GM23338 (cell line): Measurements from ENCODE around the gene LCLAT1. TPM values are rescaled to one million over a fixed set of nuclear protein-coding genes. Genes with fewer than 3 reads are reported as not detected.

Experiments used
- ATAC-seq: fragments of 200-7000 bp; cut with Tn5 transposase; 3 replicates; pipeline ENCODE4 v1.9.1; 2020
- DNase-seq: peaks from one replicate; pipeline ENCODE4 v3.0.0-alpha.2; 2015; ENCODE audit warnings: low spot score
- H2AFZ ChIP-seq: fragments of 200-600 bp; sonication (generic); 2 replicates; pipeline ENCODE4 v1.8.0; 2016; ENCODE audit warnings: antibody characterized with exemption, mild to moderate bottlenecking, moderate library complexity
- H3F3A ChIP-seq: fragments of 200-600 bp; sonication (generic); replicated peaks from 2 replicates; pipeline ENCODE4 v1.8.0; 2017; ENCODE audit warnings: antibody characterized with exemption, mixed run types, low read depth
- H3K27ac ChIP-seq: fragments of 200-600 bp; sonication (generic); 2 replicates; pipeline ENCODE4 v1.6.1; 2016; ENCODE audit warnings: low read depth
- H3K27me3 ChIP-seq: fragments of 200-600 bp; sonication (generic); 2 replicates; pipeline ENCODE4 v1.8.0; 2016; ENCODE audit warnings: mild to moderate bottlenecking, mixed run types, moderate library complexity; ENCODE audit not compliant: insufficient read depth
- H3K36me3 ChIP-seq: fragments of 200-600 bp; sonication (generic); 2 replicates; pipeline ENCODE4 v1.8.0; 2016; ENCODE audit warnings: mild to moderate bottlenecking; ENCODE audit not compliant: insufficient read depth
- H3K4me1 ChIP-seq: fragments of 200-600 bp; sonication (generic); 2 replicates; pipeline ENCODE4 v1.8.0; 2016; ENCODE audit warnings: mild to moderate bottlenecking, moderate library complexity; ENCODE audit not compliant: insufficient read depth
- H3K4me2 ChIP-seq: fragments of 200-600 bp; sonication (generic); 2 replicates; pipeline ENCODE4 v1.7.1; 2017; ENCODE audit warnings: mixed run types
- H3K4me3 ChIP-seq: fragments of 200-600 bp; sonication (generic); 2 replicates; pipeline ENCODE4 v1.6.1; 2016; ENCODE audit warnings: mixed run types
- H3K79me2 ChIP-seq: fragments of 200-600 bp; sonication (generic); replicated peaks from 2 replicates; pipeline ENCODE4 v1.8.0; 2017; ENCODE audit warnings: mild to moderate bottlenecking; ENCODE audit not compliant: insufficient read depth
- H3K9me2 ChIP-seq: fragments of 200-600 bp; sonication (generic); 2 replicates; pipeline ENCODE4 v1.8.0; 2017; ENCODE audit not compliant: insufficient read depth
- H4K20me1 ChIP-seq: fragments of 200-600 bp; sonication (generic); replicated peaks from 2 replicates; pipeline ENCODE4 v1.8.0; 2017; ENCODE audit warnings: mild to moderate bottlenecking; ENCODE audit not compliant: insufficient read depth
- H3K27ac Mint-ChIP-seq: 2 replicates; pipeline ENCODE4 v1.8.0; 2020; ENCODE audit warnings: inconsistent platforms, mild to moderate bottlenecking, moderate library complexity, mixed read lengths
- H3K27me3 Mint-ChIP-seq: 3 replicates; pipeline ENCODE4 v1.8.0; 2022; ENCODE audit warnings: low read depth, mild to moderate bottlenecking, moderate library complexity, mixed read lengths, inconsistent platforms; ENCODE audit not compliant: insufficient read depth, poor library complexity
- H3K36me3 Mint-ChIP-seq: 3 replicates; pipeline ENCODE4 v1.8.0; 2021; ENCODE audit warnings: low read depth, mild to moderate bottlenecking, inconsistent platforms, moderate library complexity, mixed read lengths
- H3K4me1 Mint-ChIP-seq: 3 replicates; pipeline ENCODE4 v1.8.0; 2020; ENCODE audit warnings: mild to moderate bottlenecking, inconsistent platforms, mixed read lengths
- H3K4me3 Mint-ChIP-seq: 3 replicates; pipeline ENCODE4 v1.8.0; 2021; ENCODE audit warnings: moderate library complexity, mild to moderate bottlenecking, inconsistent platforms, mixed read lengths
- H3K9me3 Mint-ChIP-seq: 3 replicates; pipeline ENCODE4 v1.8.0; 2020; ENCODE audit warnings: moderate library complexity, mild to moderate bottlenecking, inconsistent platforms, mixed read lengths
- CREB1 ChIP-seq: fragments of 250-450 bp; sonication (Bioruptor Pico); IDR thresholded peaks from 2 replicates; pipeline ENCODE4 v1.5.0; 2020; ENCODE audit warnings: low read depth, mild to moderate bottlenecking, moderate library complexity
- EZH2phosphoT487 ChIP-seq: fragments of 200-600 bp; sonication (generic); IDR thresholded peaks from one replicate; pipeline ENCODE4 v1.8.1; 2018; ENCODE audit warnings: antibody characterized with exemption; ENCODE audit not compliant: unreplicated experiment
- JUNB ChIP-seq: IDR thresholded peaks from one replicate; pipeline ENCODE4 v1.6.1; 2016; ENCODE audit warnings: antibody characterized with exemption; ENCODE audit not compliant: unreplicated experiment
- ZNF331 ChIP-seq: fragments of 250-450 bp; sonication (Bioruptor Pico); IDR thresholded peaks from 2 replicates; pipeline ENCODE4 v1.5.0; 2020; ENCODE audit warnings: low read depth, mild to moderate bottlenecking, moderate library complexity
- polyA plus RNA-seq: library from polyadenylated mRNA; unstranded; fragments of >200 nt; fragmentation: Nextera tagmentation; extraction: Ambion mirVana; gene quantifications from 2 replicates; pipeline ENCODE4 v1.2.1, GENCODE V29; 2016
- total RNA-seq: library from RNA; depleted of rRNA; stranded (reverse); fragments of >200 nt; shearing (Covaris generic); gene quantifications from 2 replicates; pipeline ENCODE4 v1.2.3, GENCODE V29; 2014
- TF ChIP-seq, protein P1 (sequence below): IDR thresholded peaks from one replicate; pipeline ENCODE4 v1.6.1; 2018; ENCODE audit warnings: antibody characterized with exemption; ENCODE audit not compliant: unreplicated experiment
- TF ChIP-seq, protein P2 (sequence below): IDR thresholded peaks from 2 replicates; pipeline ENCODE4 v1.6.1; 2016; ENCODE audit warnings: antibody characterized with exemption

The LCLAT1 gene
- total and polyA plus RNA-seq, 2 experiments from 2014 or later: 11.5 to 30.1 TPM

DNA sequence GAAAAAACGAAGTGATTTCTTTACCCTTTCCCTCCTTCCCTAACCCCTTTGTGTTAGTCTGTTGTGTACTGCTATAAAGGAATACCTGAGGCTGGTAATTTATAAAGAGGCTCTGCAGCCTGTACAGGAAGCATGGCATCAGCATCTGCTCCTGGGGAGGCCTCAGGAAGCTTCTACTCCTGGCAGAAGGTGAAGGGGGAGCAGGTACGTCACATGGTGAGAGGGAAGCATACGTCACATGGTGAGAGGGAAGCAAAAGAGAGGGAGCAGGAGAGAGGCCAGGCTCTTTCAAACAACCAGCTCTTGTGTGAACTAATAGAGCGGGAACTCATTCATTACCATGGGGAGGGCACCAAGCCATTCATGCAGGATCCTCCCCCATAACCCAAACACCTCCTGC lies 234.0 kb downstream of the LCLAT1 start:
- Histone ChIP-seq H3K36me3 (no peaks in the 10 kb centered on the region), H3K79me2 (no peaks in the 10 kb centered on the region), H2AFZ (no peak overlapping the region), H4K20me1 (no peaks in the 10 kb centered on the region), H3K4me3 (no peak overlapping the region), H3K27me3 (no peaks in the 10 kb centered on the region), H3K9me2 (no peaks in the 10 kb centered on the region), H3F3A (no peaks in the 10 kb centered on the region), H3K4me2 (no peak overlapping the region), H3K4me1 (no peaks in the 10 kb centered on the region), H3K27ac (no peak overlapping the region)
- TF ChIP-seq CREB1 (CRISPR knock-in tag): no peak
- TF ChIP-seq, protein P1, sequence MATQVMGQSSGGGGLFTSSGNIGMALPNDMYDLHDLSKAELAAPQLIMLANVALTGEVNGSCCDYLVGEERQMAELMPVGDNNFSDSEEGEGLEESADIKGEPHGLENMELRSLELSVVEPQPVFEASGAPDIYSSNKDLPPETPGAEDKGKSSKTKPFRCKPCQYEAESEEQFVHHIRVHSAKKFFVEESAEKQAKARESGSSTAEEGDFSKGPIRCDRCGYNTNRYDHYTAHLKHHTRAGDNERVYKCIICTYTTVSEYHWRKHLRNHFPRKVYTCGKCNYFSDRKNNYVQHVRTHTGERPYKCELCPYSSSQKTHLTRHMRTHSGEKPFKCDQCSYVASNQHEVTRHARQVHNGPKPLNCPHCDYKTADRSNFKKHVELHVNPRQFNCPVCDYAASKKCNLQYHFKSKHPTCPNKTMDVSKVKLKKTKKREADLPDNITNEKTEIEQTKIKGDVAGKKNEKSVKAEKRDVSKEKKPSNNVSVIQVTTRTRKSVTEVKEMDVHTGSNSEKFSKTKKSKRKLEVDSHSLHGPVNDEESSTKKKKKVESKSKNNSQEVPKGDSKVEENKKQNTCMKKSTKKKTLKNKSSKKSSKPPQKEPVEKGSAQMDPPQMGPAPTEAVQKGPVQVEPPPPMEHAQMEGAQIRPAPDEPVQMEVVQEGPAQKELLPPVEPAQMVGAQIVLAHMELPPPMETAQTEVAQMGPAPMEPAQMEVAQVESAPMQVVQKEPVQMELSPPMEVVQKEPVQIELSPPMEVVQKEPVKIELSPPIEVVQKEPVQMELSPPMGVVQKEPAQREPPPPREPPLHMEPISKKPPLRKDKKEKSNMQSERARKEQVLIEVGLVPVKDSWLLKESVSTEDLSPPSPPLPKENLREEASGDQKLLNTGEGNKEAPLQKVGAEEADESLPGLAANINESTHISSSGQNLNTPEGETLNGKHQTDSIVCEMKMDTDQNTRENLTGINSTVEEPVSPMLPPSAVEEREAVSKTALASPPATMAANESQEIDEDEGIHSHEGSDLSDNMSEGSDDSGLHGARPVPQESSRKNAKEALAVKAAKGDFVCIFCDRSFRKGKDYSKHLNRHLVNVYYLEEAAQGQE: no peak
- no peak overlapping the region for H3K27ac Mint-ChIP-seq
- H3K36me3 Mint-ChIP-seq: no peaks in the 10 kb centered on the region
- ATAC-seq (no peak), DNase-seq (no peak)
- H3K4me1 Mint-ChIP-seq: peaks cover 3% of the 10 kb centered on the region; the same call in 1 of the 3 replicates
- H3K4me3 Mint-ChIP-seq: no peak overlapping the region
- H3K9me3 Mint-ChIP-seq: no peaks in the 10 kb centered on the region
- H3K27me3 Mint-ChIP-seq: peaks cover 2% of the 10 kb centered on the region

DNA sequence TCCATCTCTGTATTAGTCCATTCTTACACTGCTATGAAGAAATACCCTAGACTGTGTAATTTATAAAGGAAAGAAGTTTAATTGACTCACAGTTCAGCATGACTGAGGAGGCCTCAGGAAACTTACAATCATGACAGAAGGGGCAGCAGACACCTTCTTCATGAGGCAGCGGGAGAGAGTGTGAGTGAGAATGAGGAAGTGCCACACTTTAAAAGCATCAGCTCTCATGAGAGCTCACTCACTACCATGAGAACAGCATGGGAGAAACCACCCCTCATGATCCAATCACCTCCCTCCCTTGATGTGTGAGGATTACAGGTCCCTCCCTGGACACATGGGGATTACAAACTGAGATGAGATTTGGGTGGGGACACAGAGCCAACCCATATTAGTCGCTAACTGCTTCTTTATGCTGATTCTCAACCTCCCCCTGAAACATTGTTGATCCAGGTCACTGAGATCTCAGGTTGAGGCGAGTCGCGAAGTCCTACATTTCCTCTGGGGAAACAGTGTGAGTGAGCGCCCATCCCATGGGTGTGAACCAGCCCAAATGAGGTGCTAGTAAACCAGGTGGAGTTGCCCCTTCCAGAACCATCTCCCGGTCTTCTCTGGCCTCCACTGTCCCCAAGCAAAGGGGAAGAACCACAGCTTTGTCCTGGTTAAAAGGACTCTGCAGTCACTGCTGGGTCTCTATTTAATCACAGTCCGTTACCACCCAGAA lies 236.3 kb downstream of the LCLAT1 start:
- no peak overlapping the region for H3K4me3 ChIP-seq
- Mint-ChIP-seq H3K9me3 (no peaks in the 10 kb centered on the region), H3K27me3 (peaks cover 2% of the 10 kb centered on the region)

More for the DNA sequence above, 236.3 kb downstream of the LCLAT1 start:
- peak overlapping the region; percentile 52; the same call in 1 of the 2 replicates for H2AFZ ChIP-seq
- no peak overlapping the region for H3K27ac Mint-ChIP-seq
- no peak overlapping the region for H3K4me2 ChIP-seq
- H3K27ac ChIP-seq: no peak overlapping the region
- H3K27me3 ChIP-seq: no peaks in the 10 kb centered on the region
- H3K4me1 Mint-ChIP-seq: peaks cover 3% of the 10 kb centered on the region; the same call in 2 of the 3 replicates
- no peak overlapping the region for H3K4me3 Mint-ChIP-seq
- H3K9me2 ChIP-seq: no peaks in the 10 kb centered on the region
- H4K20me1 ChIP-seq: no peaks in the 10 kb centered on the region
- H3K4me1 ChIP-seq: no peaks in the 10 kb centered on the region
- H3K36me3 ChIP-seq: no peaks in the 10 kb centered on the region
- TF ChIP-seq ZNF331 (CRISPR knock-in tag) (no peak), EZH2phosphoT487 (no peak), JUNB (no peak)
- TF ChIP-seq, protein P2, sequence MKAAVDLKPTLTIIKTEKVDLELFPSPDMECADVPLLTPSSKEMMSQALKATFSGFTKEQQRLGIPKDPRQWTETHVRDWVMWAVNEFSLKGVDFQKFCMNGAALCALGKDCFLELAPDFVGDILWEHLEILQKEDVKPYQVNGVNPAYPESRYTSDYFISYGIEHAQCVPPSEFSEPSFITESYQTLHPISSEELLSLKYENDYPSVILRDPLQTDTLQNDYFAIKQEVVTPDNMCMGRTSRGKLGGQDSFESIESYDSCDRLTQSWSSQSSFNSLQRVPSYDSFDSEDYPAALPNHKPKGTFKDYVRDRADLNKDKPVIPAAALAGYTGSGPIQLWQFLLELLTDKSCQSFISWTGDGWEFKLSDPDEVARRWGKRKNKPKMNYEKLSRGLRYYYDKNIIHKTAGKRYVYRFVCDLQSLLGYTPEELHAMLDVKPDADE: no peak
- ATAC-seq (no peak), DNase-seq (no peak)
- no peaks in the 10 kb centered on the region for H3K79me2 ChIP-seq
- H3K36me3 Mint-ChIP-seq: no peaks in the 10 kb centered on the region
- no peaks in the 10 kb centered on the region for H3F3A ChIP-seq
